Erythroblast (primary cell): ENCODE data around the gene PHYHIPL.

Experiments used
- GATA1 ChIP-seq: IDR thresholded peaks from 2 replicates; pipeline ENCODE4 v1.6.1; 2011; ENCODE audit warnings: low read depth, mild to moderate bottlenecking, control low read depth, low read length, moderate library complexity
- POLR2A ChIP-seq: IDR thresholded peaks from 2 replicates; pipeline ENCODE4 v1.6.1; 2011; ENCODE audit warnings: mild to moderate bottlenecking, low read length

DNA sequence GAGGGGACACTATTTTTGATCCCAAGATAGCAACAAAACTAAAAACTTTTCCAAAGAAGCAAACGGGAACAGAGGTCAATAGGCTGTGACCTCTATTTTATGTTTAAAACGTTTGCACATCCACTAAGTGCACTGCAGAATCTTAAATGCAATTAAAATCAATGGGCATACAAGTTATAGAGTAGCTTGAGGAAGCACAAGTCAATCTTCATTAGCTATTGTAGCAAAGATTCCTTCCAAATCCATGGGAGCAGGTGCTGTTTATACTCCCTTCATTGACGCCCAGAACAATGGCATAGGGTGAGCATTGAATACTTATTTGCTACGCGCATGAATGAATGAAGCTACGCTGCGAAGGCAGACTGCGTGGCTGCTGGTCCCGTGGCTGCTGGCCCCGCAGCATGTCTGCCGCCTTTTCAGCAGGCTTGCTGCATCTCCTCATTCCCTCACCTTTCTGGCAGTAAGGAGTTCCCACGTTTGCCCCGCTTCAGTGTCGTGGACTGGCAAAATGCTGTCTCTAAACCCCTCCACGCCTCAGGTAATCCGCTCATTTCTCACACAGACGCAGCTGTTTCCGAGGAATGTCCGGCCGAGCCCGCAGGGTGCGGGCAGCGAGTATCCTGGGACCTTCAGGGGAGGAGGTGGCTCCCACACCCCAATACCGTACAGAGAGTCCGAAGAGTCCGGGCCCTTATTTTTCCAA lies 754 bp upstream of the PHYHIPL start:
- TF ChIP-seq POLR2A (no peak), GATA1 (no peak)
